ENCODE measurements around the gene SUPT4H1.

The SUPT4H1 gene

GRCh38 chr17:58339755-58340404 is 12.1 kb downstream of the SUPT4H1 start:
- no peak for DNase-seq (ENCODE audit: low read depth)

- no peak for DNase-seq (ENCODE audit: low read depth)
These were observed 12.9 kb downstream of the SUPT4H1 start for GRCh38 chr17:58338841-58339754.

GRCh38 chr17:58338454-58338840 is 13.6 kb downstream of the SUPT4H1 start:
- DNase-seq (ENCODE audit: low read depth), result no peak

- DNase-seq (ENCODE audit: low read depth), result peak; percentile 88
These were observed 14.2 kb downstream of the SUPT4H1 start for GRCh38 chr17:58337600-58338453.

- peak; percentile 34 for DNase-seq (ENCODE audit: low read depth)
These were observed 14.8 kb downstream of the SUPT4H1 start for GRCh38 chr17:58337210-58337599.

- no peak for DNase-seq (ENCODE audit: low read depth)
These were observed 15.4 kb downstream of the SUPT4H1 start for GRCh38 chr17:58336456-58337209.

- DNase-seq (ENCODE audit: low read depth), result peak; percentile 63
These were observed 16.1 kb downstream of the SUPT4H1 start for GRCh38 chr17:58335779-58336455.

- no peak for DNase-seq (ENCODE audit: low read depth)
These were observed 16.8 kb downstream of the SUPT4H1 start for GRCh38 chr17:58335061-58335731.

- DNase-seq (ENCODE audit: low read depth), result no peak
These were observed 17.3 kb downstream of the SUPT4H1 start for GRCh38 chr17:58334661-58335060.

- DNase-seq (ENCODE audit: low read depth), result no peak
These were observed 17.7 kb downstream of the SUPT4H1 start for GRCh38 chr17:58334256-58334655.

GRCh38 chr17:58333736-58334207 is 18.2 kb downstream of the SUPT4H1 start:
- no peak for DNase-seq (ENCODE audit: low read depth)

GRCh38 chr17:58332778-58333735 is 18.9 kb downstream of the SUPT4H1 start:
- no peak for DNase-seq (ENCODE audit: low read depth)

- peak; percentile 80 for DNase-seq (ENCODE audit: low read depth)
These were observed 19.9 kb downstream of the SUPT4H1 start for GRCh38 chr17:58331815-58332777.

- DNase-seq (ENCODE audit: low read depth), result peak; percentile 64
These were observed 20.8 kb downstream of the SUPT4H1 start for GRCh38 chr17:58330997-58331814.

GRCh38 chr17:58330538-58330996 is 21.4 kb downstream of the SUPT4H1 start:
- no peak for DNase-seq (ENCODE audit: low read depth)

GRCh38 chr17:58329810-58330537 is 22.0 kb downstream of the SUPT4H1 start:
- no peak for DNase-seq (ENCODE audit: low read depth)
